MM.1S (cell line): ENCODE results near the gene CNIH3.

Source experiments
- EZH2 ChIP-seq: fragments of 300-600 bp; sonication (generic); optimal IDR thresholded peaks from 2 replicates; pipeline ENCODE3; 2017; ENCODE audit warnings: low read depth, mild to moderate bottlenecking, antibody characterized with exemption, low read length, mixed read lengths
- TF ChIP-seq, protein P1 (sequence below): fragments of 300-600 bp; sonication (generic); IDR thresholded peaks from 2 replicates; pipeline ENCODE4 v1.5.1; 2016; ENCODE audit warnings: antibody characterized with exemption, low read length, mixed read lengths

DNA sequence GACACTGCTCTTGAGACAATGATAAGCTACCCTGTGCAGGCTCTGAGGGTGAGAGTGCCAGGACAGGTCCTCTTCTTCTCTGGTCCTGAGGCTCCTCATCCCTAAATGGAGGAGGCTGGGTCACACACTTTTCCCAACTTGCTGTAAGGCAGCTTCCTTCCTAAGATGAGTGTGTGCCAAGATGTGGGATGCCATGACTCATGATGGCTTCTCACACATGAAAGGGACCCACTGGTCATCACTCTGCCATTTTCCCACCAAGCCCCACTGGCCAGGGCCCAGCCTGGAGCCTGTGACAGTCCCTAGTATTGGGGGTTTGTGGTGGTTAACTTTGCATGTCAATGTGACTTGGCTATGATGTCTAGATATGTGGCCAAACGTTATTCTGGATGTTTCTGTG, 54.4 kb downstream of the CNIH3 start:
- TF ChIP-seq, protein P1, sequence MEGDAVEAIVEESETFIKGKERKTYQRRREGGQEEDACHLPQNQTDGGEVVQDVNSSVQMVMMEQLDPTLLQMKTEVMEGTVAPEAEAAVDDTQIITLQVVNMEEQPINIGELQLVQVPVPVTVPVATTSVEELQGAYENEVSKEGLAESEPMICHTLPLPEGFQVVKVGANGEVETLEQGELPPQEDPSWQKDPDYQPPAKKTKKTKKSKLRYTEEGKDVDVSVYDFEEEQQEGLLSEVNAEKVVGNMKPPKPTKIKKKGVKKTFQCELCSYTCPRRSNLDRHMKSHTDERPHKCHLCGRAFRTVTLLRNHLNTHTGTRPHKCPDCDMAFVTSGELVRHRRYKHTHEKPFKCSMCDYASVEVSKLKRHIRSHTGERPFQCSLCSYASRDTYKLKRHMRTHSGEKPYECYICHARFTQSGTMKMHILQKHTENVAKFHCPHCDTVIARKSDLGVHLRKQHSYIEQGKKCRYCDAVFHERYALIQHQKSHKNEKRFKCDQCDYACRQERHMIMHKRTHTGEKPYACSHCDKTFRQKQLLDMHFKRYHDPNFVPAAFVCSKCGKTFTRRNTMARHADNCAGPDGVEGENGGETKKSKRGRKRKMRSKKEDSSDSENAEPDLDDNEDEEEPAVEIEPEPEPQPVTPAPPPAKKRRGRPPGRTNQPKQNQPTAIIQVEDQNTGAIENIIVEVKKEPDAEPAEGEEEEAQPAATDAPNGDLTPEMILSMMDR, result no peak
- TF ChIP-seq EZH2, result no peak
